Fibroblast of pulmonary artery (primary cell): ENCODE results near the gene CST9.
"Not testable (repeated sequence)": the region's sequence is repeated elsewhere in the genome, so short reads cannot be mapped to it uniquely, and the experiment has no call there.

Source experiments
- DNase-seq: peaks from one replicate; pipeline ENCODE4 v3.0.0-alpha.2; 2010; ENCODE audit warnings: low read depth
- H3K4me3 ChIP-seq: replicated peaks from 2 replicates; pipeline ENCODE4 v1.5.1; 2011; ENCODE audit warnings: low read depth, mild to moderate bottlenecking, control low read depth, low read length, moderate library complexity
- CTCF ChIP-seq: IDR thresholded peaks from 2 replicates; pipeline ENCODE4 v1.5.1; 2011; ENCODE audit warnings: mild to moderate bottlenecking, control low read depth, low read length, inconsistent platforms; ENCODE audit errors: missing control alignments

Gene CST9

GRCh38 chr20:23636908-23637281 lies 31.2 kb upstream of the CST9 start:
- no peak for TF ChIP-seq CTCF
- H3K4me3 ChIP-seq = peak overlapping the region; percentile 70
- DNase-seq = no peak

GRCh38 chr20:23636182-23636907 lies 30.6 kb upstream of the CST9 start:
- TF ChIP-seq CTCF = no peak
- no peak for DNase-seq
- H3K4me3 ChIP-seq = peak overlapping the region; percentile 70

GRCh38 chr20:23635768-23636090 lies 30.0 kb upstream of the CST9 start:
- H3K4me3 ChIP-seq = peak overlapping the region; percentile 70
- DNase-seq = not testable (repeated sequence)

GRCh38 chr20:23634985-23635767 lies 29.5 kb upstream of the CST9 start:
- no peak for TF ChIP-seq CTCF
- peak overlapping the region; percentile 34 for H3K4me3 ChIP-seq
- DNase-seq = no peak

- no peak for DNase-seq
- no peak for TF ChIP-seq CTCF
- H3K4me3 ChIP-seq = no peak overlapping the region
Measured at GRCh38 chr20:23634044-23634801, 28.5 kb upstream of the CST9 start.

GRCh38 chr20:23632711-23633573 lies 27.2 kb upstream of the CST9 start:
- DNase-seq = no peak
- no peak overlapping the region for H3K4me3 ChIP-seq
- TF ChIP-seq CTCF = no peak
